H9 (cell line): ENCODE data around the gene PDZK1IP1. TPM values are rescaled to one million over a fixed set of nuclear protein-coding genes. Genes with fewer than 3 reads are reported as not detected.

ENCODE experiments used
- DNase-seq: peaks from one replicate; pipeline ENCODE4 v3.0.0-alpha.2; 2017
- H2AFZ ChIP-seq: one replicate; pipeline ENCODE4 v1.6.1; 2013; ENCODE audit warnings: mild to moderate bottlenecking, low read length, control low read depth, moderate library complexity
- H2AK5ac ChIP-seq: 2 replicates; pipeline ENCODE4 v1.6.1; 2013; ENCODE audit warnings: low read length, control low read depth, mixed read lengths; ENCODE audit not compliant: insufficient read length
- H2BK120ac ChIP-seq: one replicate; pipeline ENCODE4 v1.6.1; 2013; ENCODE audit warnings: low read depth, mild to moderate bottlenecking, low read length, control low read depth, inconsistent platforms; ENCODE audit not compliant: poor library complexity, severe bottlenecking
- H2BK12ac ChIP-seq: 2 replicates; pipeline ENCODE4 v1.6.1; 2013; ENCODE audit warnings: low read length, control low read depth, mixed read lengths, low read depth; ENCODE audit not compliant: insufficient read length
- H2BK15ac ChIP-seq: 2 replicates; pipeline ENCODE4 v1.6.1; 2013; ENCODE audit warnings: low read depth, low read length, control low read depth
- H2BK20ac ChIP-seq: one replicate; pipeline ENCODE4 v1.6.1; 2013; ENCODE audit warnings: low read depth, mild to moderate bottlenecking, low read length, control low read depth, inconsistent platforms; ENCODE audit not compliant: poor library complexity, severe bottlenecking
- H2BK5ac ChIP-seq: 2 replicates; pipeline ENCODE4 v1.6.1; 2013; ENCODE audit warnings: low read length, control low read depth, mixed read lengths; ENCODE audit not compliant: insufficient read length
- H3K14ac ChIP-seq: 2 replicates; pipeline ENCODE4 v1.6.1; 2013; ENCODE audit warnings: low read length, control low read depth; ENCODE audit not compliant: insufficient read depth
- H3K18ac ChIP-seq: 2 replicates; pipeline ENCODE4 v1.6.1; 2013; ENCODE audit warnings: low read depth, mild to moderate bottlenecking, mixed read lengths, low read length, control low read depth; ENCODE audit not compliant: insufficient read length
- H3K23ac ChIP-seq: 2 replicates; pipeline ENCODE4 v1.6.1; 2013; ENCODE audit warnings: low read length, control low read depth, mixed read lengths, low read depth; ENCODE audit not compliant: insufficient read length
- H3K23me2 ChIP-seq: 2 replicates; pipeline ENCODE4 v1.6.1; 2013; ENCODE audit warnings: low read depth, mild to moderate bottlenecking, mixed read lengths, low read length, control low read depth; ENCODE audit not compliant: insufficient read length, poor library complexity, severe bottlenecking
- H3K27ac ChIP-seq: 2 replicates; pipeline ENCODE4 v1.5.1; 2013; ENCODE audit warnings: low read length, control low read depth, mixed read lengths, low read depth; ENCODE audit not compliant: insufficient read length
- H3K27me3 ChIP-seq: 2 replicates; pipeline ENCODE4 v1.6.1; 2013; ENCODE audit warnings: low read length, control low read depth, inconsistent platforms; ENCODE audit not compliant: insufficient read depth
- H3K4ac ChIP-seq: 2 replicates; pipeline ENCODE4 v1.6.1; 2013; ENCODE audit warnings: low read depth, mild to moderate bottlenecking, control low read depth, inconsistent platforms, low read length, moderate library complexity
- H3K4me1 ChIP-seq: 2 replicates; pipeline ENCODE4 v1.6.1; 2013; ENCODE audit warnings: low read length, control low read depth, inconsistent platforms; ENCODE audit not compliant: insufficient read depth
- H3K4me2 ChIP-seq: 2 replicates; pipeline ENCODE4 v1.6.1; 2013; ENCODE audit warnings: low read length, control low read depth, mixed read lengths; ENCODE audit not compliant: insufficient read length, insufficient read depth
- H3K56ac ChIP-seq: 2 replicates; pipeline ENCODE4 v1.6.1; 2013; ENCODE audit warnings: low read depth, mild to moderate bottlenecking, mixed read lengths, low read length, control low read depth; ENCODE audit not compliant: insufficient read length
- H3K79me1 ChIP-seq: 2 replicates; pipeline ENCODE4 v1.6.1; 2013; ENCODE audit warnings: low read depth, mild to moderate bottlenecking, moderate library complexity, low read length, control low read depth, inconsistent platforms; ENCODE audit not compliant: insufficient read depth, poor library complexity, severe bottlenecking
- H3K79me2 ChIP-seq: 2 replicates; pipeline ENCODE4 v1.6.1; 2013; ENCODE audit warnings: low read length, control low read depth, inconsistent platforms; ENCODE audit not compliant: insufficient read depth
- H3K9ac ChIP-seq: 2 replicates; pipeline ENCODE4 v1.6.1; 2013; ENCODE audit warnings: low read length, control low read depth, mixed read lengths; ENCODE audit not compliant: insufficient read length; ENCODE audit errors: extremely low read depth
- H3K9me3 ChIP-seq: one replicate; pipeline ENCODE4 v1.6.1; 2013; ENCODE audit warnings: low read depth, low read length, inconsistent platforms; ENCODE audit not compliant: control insufficient read depth
- H3T11ph ChIP-seq: one replicate; pipeline ENCODE4 v1.6.1; 2013; ENCODE audit warnings: mild to moderate bottlenecking, low read length, control low read depth, inconsistent platforms
- H4K20me1 ChIP-seq: one replicate; pipeline ENCODE4 v1.6.1; 2013; ENCODE audit not compliant: control insufficient read depth, insufficient read length, insufficient read depth
- H4K5ac ChIP-seq: 2 replicates; pipeline ENCODE4 v1.6.1; 2013; ENCODE audit warnings: low read depth, mild to moderate bottlenecking, mixed read lengths, low read length, control low read depth; ENCODE audit not compliant: insufficient read length
- H4K8ac ChIP-seq: replicated peaks from 2 replicates; pipeline ENCODE4 v1.6.1; 2013; ENCODE audit warnings: low read length, control low read depth, mixed read lengths, low read depth; ENCODE audit not compliant: insufficient read length
- H4K91ac ChIP-seq: 2 replicates; pipeline ENCODE4 v1.6.1; 2013; ENCODE audit warnings: low read depth, mild to moderate bottlenecking, moderate library complexity, mixed read lengths, low read length, control low read depth; ENCODE audit not compliant: insufficient read length
- H3K27ac Mint-ChIP-seq, 3 experiments: 2 replicates in 2 of 3; 3 replicates in 1 of 3; pipeline ENCODE4 v1.8.0; 2020 to 2021; ENCODE audit warnings: mixed read lengths in 3 of 3, mild to moderate bottlenecking in 1 of 3, moderate library complexity in 1 of 3
- H3K27me3 Mint-ChIP-seq: 2 replicates; pipeline ENCODE4 v1.8.0; 2021; ENCODE audit warnings: low read depth, mild to moderate bottlenecking, moderate library complexity, mixed read lengths
- H3K36me3 Mint-ChIP-seq, 3 experiments: 2 replicates in 2 of 3; 3 replicates in 1 of 3; pipeline ENCODE4 v1.8.0; 2020 to 2021; ENCODE audit warnings: low read depth in 3 of 3, mixed read lengths in 3 of 3; ENCODE audit not compliant: insufficient read depth in 1 of 3
- H3K4me1 Mint-ChIP-seq, 2 experiments: 2 replicates each; pipeline ENCODE4 v1.8.0; 2020; ENCODE audit warnings: mixed read lengths in 2 of 2
- H3K4me3 Mint-ChIP-seq, 2 experiments: 2 replicates in 1 of 2; 3 replicates in 1 of 2; pipeline ENCODE4 v1.8.0; 2020 to 2021; ENCODE audit warnings: mild to moderate bottlenecking in 2 of 2, mixed read lengths in 2 of 2, moderate library complexity in 1 of 2
- H3K9me3 Mint-ChIP-seq, 2 experiments: 2 replicates in 1 of 2; 3 replicates in 1 of 2; pipeline ENCODE4 v1.8.0; 2020; ENCODE audit warnings: mild to moderate bottlenecking in 2 of 2, mixed read lengths in 2 of 2, moderate library complexity in 1 of 2
- whole genome bisulfite sequencing: extraction: QIAGEN DNeasy Blood & Tissue Kit; methylation state at CpG from one replicate; pipeline ENCODE4 v1.1.7; 2013; ENCODE audit warnings: missing lambda C conversion rate, low lambda C conversion rate, mixed read lengths; ENCODE audit not compliant: insufficient read length; ENCODE audit errors: extremely low coverage; 5-methylcytosine and 5-hydroxymethylcytosine counted together
- total RNA-seq: library from RNA; stranded (reverse); gene quantifications from 2 replicates; pipeline ENCODE4 v1.2.1, GENCODE V29; 2021
- TF ChIP-seq, protein P1 (sequence below): fragments of 200-600 bp; sonication (generic); conservative IDR thresholded peaks from 3 replicates; pipeline ENCODE4 v1.8.0; 2021; ENCODE audit warnings: antibody characterized with exemption, mild to moderate bottlenecking

PDZK1IP1 gene
- total RNA-seq, 1 experiment from 2014 or later = not detected

DNA sequence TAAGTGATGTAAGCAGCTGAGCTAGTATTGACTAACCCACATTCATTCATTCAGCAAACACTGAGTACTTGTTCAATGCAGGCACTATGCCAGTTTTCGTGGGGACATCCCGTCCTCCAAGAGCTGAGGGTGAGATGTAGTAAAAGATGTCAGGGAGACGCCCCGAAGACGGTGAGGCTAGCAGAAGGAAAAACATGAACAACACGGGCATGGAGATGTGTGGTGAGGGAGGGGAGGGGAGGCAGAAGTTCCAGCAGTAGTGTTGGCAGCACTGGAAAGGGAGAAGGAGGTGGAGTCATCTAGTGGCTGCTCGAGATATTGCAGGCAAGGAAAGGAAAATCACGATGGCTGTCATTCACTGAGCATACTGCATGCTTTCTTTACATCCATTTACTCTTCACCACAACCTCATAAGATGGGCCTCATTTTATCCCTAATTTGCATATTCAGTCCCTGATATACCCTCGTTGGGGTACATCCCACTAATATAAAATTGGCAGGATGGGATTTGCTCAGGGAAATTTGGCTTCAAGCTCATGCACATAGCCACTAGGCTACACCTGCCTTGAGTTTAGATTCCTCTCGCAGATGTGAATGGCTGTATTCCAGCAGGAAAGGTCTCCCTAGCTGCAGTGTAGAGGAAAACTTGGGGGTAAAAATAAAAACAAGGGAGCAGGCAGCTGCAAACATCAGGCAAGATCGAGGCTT, 14.5 kb downstream of the PDZK1IP1 start:
- Histone ChIP-seq H3K27ac (no peak overlapping the region), H3K4me2 (peak overlapping the region; percentile 9), H2BK120ac (no peak overlapping the region), H3K14ac (no peak overlapping the region), H3K23me2 (peaks cover 8% of the 10 kb centered on the region), H3K18ac (no peak overlapping the region), H3K23ac (no peak overlapping the region), H3T11ph (no peak overlapping the region), H3K27me3 (peaks cover 2% of the 10 kb centered on the region; the same call in 1 of the 2 replicates), H3K56ac (no peak overlapping the region), H3K79me1 (no peaks in the 10 kb centered on the region), H3K79me2 (no peaks in the 10 kb centered on the region), H3K4me1 (peaks cover 2% of the 10 kb centered on the region; the same call in 1 of the 2 replicates), H2BK20ac (no peak overlapping the region), H2BK12ac (no peak overlapping the region), H2AFZ (no peak overlapping the region), H3K9me3 (no peaks in the 10 kb centered on the region), H2AK5ac (no peak overlapping the region), H4K20me1 (no peaks in the 10 kb centered on the region), H2BK15ac (no peak overlapping the region), H4K8ac (no peak overlapping the region), H4K91ac (no peak overlapping the region), H4K5ac (no peak overlapping the region), H3K9ac (no peak overlapping the region), H2BK5ac (no peak overlapping the region), H3K4ac (no peak overlapping the region)
- Mint-ChIP-seq H3K27ac (no peak overlapping the region), H3K36me3 (no peaks in the 10 kb centered on the region; a peak in 1 of 7 replicates), H3K9me3 (peaks cover 0 to 3% of the 10 kb centered on the region in 2 experiments; a peak in 2 of 5 replicates), H3K27me3 (peaks cover 24% of the 10 kb centered on the region), H3K4me1 (peaks cover 14 to 17% of the 10 kb centered on the region in 2 experiments), H3K4me3 (peak overlapping the region in 1 of 2 experiments; percentile 51; a peak in 3 of 5 replicates)
- TF ChIP-seq, protein P1, sequence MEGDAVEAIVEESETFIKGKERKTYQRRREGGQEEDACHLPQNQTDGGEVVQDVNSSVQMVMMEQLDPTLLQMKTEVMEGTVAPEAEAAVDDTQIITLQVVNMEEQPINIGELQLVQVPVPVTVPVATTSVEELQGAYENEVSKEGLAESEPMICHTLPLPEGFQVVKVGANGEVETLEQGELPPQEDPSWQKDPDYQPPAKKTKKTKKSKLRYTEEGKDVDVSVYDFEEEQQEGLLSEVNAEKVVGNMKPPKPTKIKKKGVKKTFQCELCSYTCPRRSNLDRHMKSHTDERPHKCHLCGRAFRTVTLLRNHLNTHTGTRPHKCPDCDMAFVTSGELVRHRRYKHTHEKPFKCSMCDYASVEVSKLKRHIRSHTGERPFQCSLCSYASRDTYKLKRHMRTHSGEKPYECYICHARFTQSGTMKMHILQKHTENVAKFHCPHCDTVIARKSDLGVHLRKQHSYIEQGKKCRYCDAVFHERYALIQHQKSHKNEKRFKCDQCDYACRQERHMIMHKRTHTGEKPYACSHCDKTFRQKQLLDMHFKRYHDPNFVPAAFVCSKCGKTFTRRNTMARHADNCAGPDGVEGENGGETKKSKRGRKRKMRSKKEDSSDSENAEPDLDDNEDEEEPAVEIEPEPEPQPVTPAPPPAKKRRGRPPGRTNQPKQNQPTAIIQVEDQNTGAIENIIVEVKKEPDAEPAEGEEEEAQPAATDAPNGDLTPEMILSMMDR = peak; percentile 90
- peak; percentile 77 for DNase-seq
- whole genome bisulfite sequencing = no CpG with 5 or more reads among the region's 11 CpGs
